Gastroesophageal sphincter (tissue), 3 donors: ENCODE results near the gene MSS51.

Experiments used
- CTCF ChIP-seq, 4 experiments: fragments of 200-600 bp in 2 of 4; fragments of 450-650 bp in 2 of 4; sonication (generic) in 1 of 4; IDR thresholded peaks; one replicate each; pipeline ENCODE4 v1.5.1; 2017 to 2019; ENCODE audit warnings: antibody characterized with exemption in 4 of 4, mild to moderate bottlenecking in 2 of 4, moderate library complexity in 2 of 4
- POLR2A ChIP-seq, 2 donors: fragments of 450-650 bp; IDR thresholded peaks; one replicate each; pipeline ENCODE4 v1.6.1; 2017; ENCODE audit warnings: antibody characterized with exemption in 2 of 2, mild to moderate bottlenecking in 2 of 2, moderate library complexity in 1 of 2
- POLR2AphosphoS5 ChIP-seq: sonication (generic); formaldehyde crosslinking; IDR thresholded peaks from one replicate; pipeline ENCODE4 v1.6.1; 2017; ENCODE audit warnings: antibody characterized with exemption

- TF ChIP-seq CTCF (IDR thresholded peaks at IDR 0.05) = no peak
- TF ChIP-seq POLR2A (IDR thresholded peaks at IDR 0.05) = no peak
- TF ChIP-seq POLR2AphosphoS5 = no peak
Observed at GRCh38 chr10:73413108-73413527, 20.2 kb downstream of the MSS51 start.
